GM18498 (cell line): Measurements from ENCODE around the gene ADAP1.

ENCODE experiments used
- ATAC-seq: cut with Tn5 transposase; IDR thresholded peaks from one replicate; pipeline ENCODE4 v1.9.1; 2021; ENCODE audit warnings: mild to moderate bottlenecking, moderate library complexity; ENCODE audit not compliant: unreplicated experiment

The ADAP1 gene

GRCh38 chr7:911791-912480, 42.5 kb downstream of the ADAP1 start:
- no peak for ATAC-seq

- no peak for ATAC-seq
Observed at GRCh38 chr7:910931-911431, 43.5 kb downstream of the ADAP1 start.

- no peak for ATAC-seq
Observed at GRCh38 chr7:910441-910861, 44.0 kb downstream of the ADAP1 start.

- ATAC-seq = no peak
Observed at GRCh38 chr7:909358-910329, 44.8 kb downstream of the ADAP1 start.

GRCh38 chr7:908591-909357, 45.7 kb downstream of the ADAP1 start:
- peak; percentile 76 for ATAC-seq

GRCh38 chr7:908159-908581, 46.3 kb downstream of the ADAP1 start:
- no peak for ATAC-seq

GRCh38 chr7:907158-907980, 47.1 kb downstream of the ADAP1 start:
- ATAC-seq = no peak

- no peak for ATAC-seq
Observed at GRCh38 chr7:906776-907157, 47.7 kb downstream of the ADAP1 start.

- ATAC-seq = no peak
Observed at GRCh38 chr7:904847-905246, 49.6 kb downstream of the ADAP1 start.

GRCh38 chr7:903921-904755, 50.3 kb downstream of the ADAP1 start:
- ATAC-seq = no peak

GRCh38 chr7:902996-903395, 51.5 kb downstream of the ADAP1 start:
- no peak for ATAC-seq

GRCh38 chr7:901388-902154, 52.9 kb downstream of the ADAP1 start:
- no peak for ATAC-seq

- no peak for ATAC-seq
Observed at GRCh38 chr7:901041-901387, 53.5 kb downstream of the ADAP1 start.

- no peak for ATAC-seq
Observed at GRCh38 chr7:900331-901040, 54.0 kb downstream of the ADAP1 start.

- no peak for ATAC-seq
Observed at GRCh38 chr7:899806-900205, 54.7 kb downstream of the ADAP1 start.

GRCh38 chr7:898855-899681, 55.4 kb downstream of the ADAP1 start:
- no peak for ATAC-seq

- no peak for ATAC-seq
Observed at GRCh38 chr7:898460-898854, 56.0 kb downstream of the ADAP1 start.
